ENCODE measurements around the gene C19orf12.

DNA sequence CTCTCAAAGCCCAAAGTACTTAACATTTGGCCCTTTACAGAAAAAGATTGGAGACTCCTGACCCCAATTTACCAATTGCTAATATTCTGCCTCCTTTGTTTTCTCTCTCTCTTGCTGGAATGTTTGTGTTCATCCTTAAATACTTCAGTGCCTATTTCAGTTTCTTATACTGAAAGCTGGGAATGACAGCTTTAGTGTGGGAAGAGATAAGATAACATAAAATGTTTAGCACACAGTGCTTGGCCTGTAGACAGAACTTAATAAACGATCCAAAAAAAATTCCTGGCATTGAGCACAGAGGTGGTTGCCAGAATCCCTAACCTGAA lies 52.8 kb downstream of the C19orf12 start:
- TF ChIP-seq MAZ (IDR thresholded peaks at IDR 0.05; ENCODE audit: borderline replicate concordance, low read depth, low read length) (no peak), POLR2A (IDR thresholded peaks at IDR 0.05; ENCODE audit: low read depth, low read length) (no peak), MAFK (IDR thresholded peaks at IDR 0.05; ENCODE audit: low read depth, low read length) (no peak), RFX5 (IDR thresholded peaks at IDR 0.05; ENCODE audit: low read depth, low read length) (no peak), RAD21 (IDR thresholded peaks at IDR 0.05; ENCODE audit: low read length) (no peak), FOS (IDR thresholded peaks at IDR 0.05; ENCODE audit: low read depth, low read length) (no peak), RCOR1 (IDR thresholded peaks at IDR 0.05; ENCODE audit: insufficient replicate concordance, low read length) (no peak), CEBPB (IDR thresholded peaks at IDR 0.05; ENCODE audit: low read depth, low read length) (no peak)
- TF ChIP-seq, protein P1, sequence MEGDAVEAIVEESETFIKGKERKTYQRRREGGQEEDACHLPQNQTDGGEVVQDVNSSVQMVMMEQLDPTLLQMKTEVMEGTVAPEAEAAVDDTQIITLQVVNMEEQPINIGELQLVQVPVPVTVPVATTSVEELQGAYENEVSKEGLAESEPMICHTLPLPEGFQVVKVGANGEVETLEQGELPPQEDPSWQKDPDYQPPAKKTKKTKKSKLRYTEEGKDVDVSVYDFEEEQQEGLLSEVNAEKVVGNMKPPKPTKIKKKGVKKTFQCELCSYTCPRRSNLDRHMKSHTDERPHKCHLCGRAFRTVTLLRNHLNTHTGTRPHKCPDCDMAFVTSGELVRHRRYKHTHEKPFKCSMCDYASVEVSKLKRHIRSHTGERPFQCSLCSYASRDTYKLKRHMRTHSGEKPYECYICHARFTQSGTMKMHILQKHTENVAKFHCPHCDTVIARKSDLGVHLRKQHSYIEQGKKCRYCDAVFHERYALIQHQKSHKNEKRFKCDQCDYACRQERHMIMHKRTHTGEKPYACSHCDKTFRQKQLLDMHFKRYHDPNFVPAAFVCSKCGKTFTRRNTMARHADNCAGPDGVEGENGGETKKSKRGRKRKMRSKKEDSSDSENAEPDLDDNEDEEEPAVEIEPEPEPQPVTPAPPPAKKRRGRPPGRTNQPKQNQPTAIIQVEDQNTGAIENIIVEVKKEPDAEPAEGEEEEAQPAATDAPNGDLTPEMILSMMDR (conservative IDR thresholded peaks at IDR 0.05; ENCODE audit: low read depth, low read length): no peak
- TF ChIP-seq, protein P2, sequence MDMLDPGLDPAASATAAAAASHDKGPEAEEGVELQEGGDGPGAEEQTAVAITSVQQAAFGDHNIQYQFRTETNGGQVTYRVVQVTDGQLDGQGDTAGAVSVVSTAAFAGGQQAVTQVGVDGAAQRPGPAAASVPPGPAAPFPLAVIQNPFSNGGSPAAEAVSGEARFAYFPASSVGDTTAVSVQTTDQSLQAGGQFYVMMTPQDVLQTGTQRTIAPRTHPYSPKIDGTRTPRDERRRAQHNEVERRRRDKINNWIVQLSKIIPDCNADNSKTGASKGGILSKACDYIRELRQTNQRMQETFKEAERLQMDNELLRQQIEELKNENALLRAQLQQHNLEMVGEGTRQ (IDR thresholded peaks at IDR 0.05; ENCODE audit: low read depth, low read length): no peak
